GM23338 (cell line): ENCODE data around the gene ATP10D. TPM values are rescaled to one million over a fixed set of nuclear protein-coding genes. Genes with fewer than 3 reads are reported as not detected.
A peak's percentile ranks its signal among the peaks of the same experiment; 100 is the strongest.

Experiments used
- ATAC-seq: fragments of 200-7000 bp; cut with Tn5 transposase; 3 replicates; pipeline ENCODE4 v1.9.1; 2020
- DNase-seq: peaks from one replicate; pipeline ENCODE4 v3.0.0-alpha.2; 2015; ENCODE audit warnings: low spot score
- H2AFZ ChIP-seq: fragments of 200-600 bp; sonication (generic); 2 replicates; pipeline ENCODE4 v1.8.0; 2016; ENCODE audit warnings: antibody characterized with exemption, mild to moderate bottlenecking, moderate library complexity
- H3F3A ChIP-seq: fragments of 200-600 bp; sonication (generic); replicated peaks from 2 replicates; pipeline ENCODE4 v1.8.0; 2017; ENCODE audit warnings: antibody characterized with exemption, mixed run types, low read depth
- H3K27ac ChIP-seq: fragments of 200-600 bp; sonication (generic); 2 replicates; pipeline ENCODE4 v1.6.1; 2016; ENCODE audit warnings: low read depth
- H3K27me3 ChIP-seq: fragments of 200-600 bp; sonication (generic); 2 replicates; pipeline ENCODE4 v1.8.0; 2016; ENCODE audit warnings: mild to moderate bottlenecking, mixed run types, moderate library complexity; ENCODE audit not compliant: insufficient read depth
- H3K36me3 ChIP-seq: fragments of 200-600 bp; sonication (generic); 2 replicates; pipeline ENCODE4 v1.8.0; 2016; ENCODE audit warnings: mild to moderate bottlenecking; ENCODE audit not compliant: insufficient read depth
- H3K4me1 ChIP-seq: fragments of 200-600 bp; sonication (generic); 2 replicates; pipeline ENCODE4 v1.8.0; 2016; ENCODE audit warnings: mild to moderate bottlenecking, moderate library complexity; ENCODE audit not compliant: insufficient read depth
- H3K4me2 ChIP-seq: fragments of 200-600 bp; sonication (generic); 2 replicates; pipeline ENCODE4 v1.7.1; 2017; ENCODE audit warnings: mixed run types
- H3K4me3 ChIP-seq: fragments of 200-600 bp; sonication (generic); 2 replicates; pipeline ENCODE4 v1.6.1; 2016; ENCODE audit warnings: mixed run types
- H3K79me2 ChIP-seq: fragments of 200-600 bp; sonication (generic); replicated peaks from 2 replicates; pipeline ENCODE4 v1.8.0; 2017; ENCODE audit warnings: mild to moderate bottlenecking; ENCODE audit not compliant: insufficient read depth
- H3K9me2 ChIP-seq: fragments of 200-600 bp; sonication (generic); 2 replicates; pipeline ENCODE4 v1.8.0; 2017; ENCODE audit not compliant: insufficient read depth
- H4K20me1 ChIP-seq: fragments of 200-600 bp; sonication (generic); replicated peaks from 2 replicates; pipeline ENCODE4 v1.8.0; 2017; ENCODE audit warnings: mild to moderate bottlenecking; ENCODE audit not compliant: insufficient read depth
- H3K27ac Mint-ChIP-seq: 2 replicates; pipeline ENCODE4 v1.8.0; 2020; ENCODE audit warnings: inconsistent platforms, mild to moderate bottlenecking, moderate library complexity, mixed read lengths
- H3K27me3 Mint-ChIP-seq: 3 replicates; pipeline ENCODE4 v1.8.0; 2022; ENCODE audit warnings: low read depth, mild to moderate bottlenecking, moderate library complexity, mixed read lengths, inconsistent platforms; ENCODE audit not compliant: insufficient read depth, poor library complexity
- H3K36me3 Mint-ChIP-seq: 3 replicates; pipeline ENCODE4 v1.8.0; 2021; ENCODE audit warnings: low read depth, mild to moderate bottlenecking, inconsistent platforms, moderate library complexity, mixed read lengths
- H3K4me1 Mint-ChIP-seq: 3 replicates; pipeline ENCODE4 v1.8.0; 2020; ENCODE audit warnings: mild to moderate bottlenecking, inconsistent platforms, mixed read lengths
- H3K4me3 Mint-ChIP-seq: 3 replicates; pipeline ENCODE4 v1.8.0; 2021; ENCODE audit warnings: moderate library complexity, mild to moderate bottlenecking, inconsistent platforms, mixed read lengths
- H3K9me3 Mint-ChIP-seq: 3 replicates; pipeline ENCODE4 v1.8.0; 2020; ENCODE audit warnings: moderate library complexity, mild to moderate bottlenecking, inconsistent platforms, mixed read lengths
- CREB1 ChIP-seq: fragments of 250-450 bp; sonication (Bioruptor Pico); IDR thresholded peaks from 2 replicates; pipeline ENCODE4 v1.5.0; 2020; ENCODE audit warnings: low read depth, mild to moderate bottlenecking, moderate library complexity
- EZH2 ChIP-seq: fragments of 200-600 bp; sonication (generic); IDR thresholded peaks from one replicate; pipeline ENCODE4 v1.8.0; 2017; ENCODE audit warnings: antibody characterized with exemption, mild to moderate bottlenecking, low read depth; ENCODE audit not compliant: unreplicated experiment
- EZH2phosphoT487 ChIP-seq: fragments of 200-600 bp; sonication (generic); IDR thresholded peaks from one replicate; pipeline ENCODE4 v1.8.1; 2018; ENCODE audit warnings: antibody characterized with exemption; ENCODE audit not compliant: unreplicated experiment
- JUNB ChIP-seq: IDR thresholded peaks from one replicate; pipeline ENCODE4 v1.6.1; 2016; ENCODE audit warnings: antibody characterized with exemption; ENCODE audit not compliant: unreplicated experiment
- NANOG ChIP-seq: IDR thresholded peaks from 2 replicates; pipeline ENCODE4 v1.6.1; 2016; ENCODE audit warnings: antibody characterized with exemption, borderline replicate concordance
- POLR2AphosphoS5 ChIP-seq: IDR thresholded peaks from 2 replicates; pipeline ENCODE4 v1.6.1; 2016; ENCODE audit warnings: antibody characterized with exemption, low read depth
- STAT1 ChIP-seq: IDR thresholded peaks from one replicate; pipeline ENCODE4 v1.6.1; 2016; ENCODE audit warnings: antibody characterized with exemption; ENCODE audit not compliant: unreplicated experiment
- ZNF114 ChIP-seq: fragments of 250-450 bp; sonication (Bioruptor Pico); IDR thresholded peaks from 2 replicates; pipeline ENCODE4 v1.5.0; 2020; ENCODE audit warnings: mild to moderate bottlenecking, moderate library complexity
- ZNF331 ChIP-seq: fragments of 250-450 bp; sonication (Bioruptor Pico); IDR thresholded peaks from 2 replicates; pipeline ENCODE4 v1.5.0; 2020; ENCODE audit warnings: low read depth, mild to moderate bottlenecking, moderate library complexity
- polyA plus RNA-seq: library from polyadenylated mRNA; unstranded; fragments of >200 nt; fragmentation: Nextera tagmentation; extraction: Ambion mirVana; gene quantifications from 2 replicates; pipeline ENCODE4 v1.2.1, GENCODE V29; 2016
- total RNA-seq: library from RNA; depleted of rRNA; stranded (reverse); fragments of >200 nt; shearing (Covaris generic); gene quantifications from 2 replicates; pipeline ENCODE4 v1.2.3, GENCODE V29; 2014
- TF ChIP-seq, protein P1 (sequence below): IDR thresholded peaks from one replicate; pipeline ENCODE4 v1.6.1; 2018; ENCODE audit warnings: antibody characterized with exemption; ENCODE audit not compliant: unreplicated experiment
- TF ChIP-seq, protein P2 (sequence below), 2 experiments: fragments of 200-600 bp in 1 of 2; sonication (generic) in 1 of 2; conservative IDR thresholded peaks; 2 replicates each; pipeline versions ENCODE4 v1.5.1 to v1.6.1; 2016 to 2017; ENCODE audit warnings: antibody characterized with exemption in 2 of 2, low read depth in 2 of 2, mild to moderate bottlenecking in 2 of 2, moderate library complexity in 1 of 2
- TF ChIP-seq, protein P3 (sequence below): IDR thresholded peaks from 2 replicates; pipeline ENCODE4 v1.6.1; 2016; ENCODE audit warnings: antibody characterized with exemption

The ATP10D gene
- total and polyA plus RNA-seq, 2 experiments from 2014 or later = 4.5 to 4.7 TPM

DNA sequence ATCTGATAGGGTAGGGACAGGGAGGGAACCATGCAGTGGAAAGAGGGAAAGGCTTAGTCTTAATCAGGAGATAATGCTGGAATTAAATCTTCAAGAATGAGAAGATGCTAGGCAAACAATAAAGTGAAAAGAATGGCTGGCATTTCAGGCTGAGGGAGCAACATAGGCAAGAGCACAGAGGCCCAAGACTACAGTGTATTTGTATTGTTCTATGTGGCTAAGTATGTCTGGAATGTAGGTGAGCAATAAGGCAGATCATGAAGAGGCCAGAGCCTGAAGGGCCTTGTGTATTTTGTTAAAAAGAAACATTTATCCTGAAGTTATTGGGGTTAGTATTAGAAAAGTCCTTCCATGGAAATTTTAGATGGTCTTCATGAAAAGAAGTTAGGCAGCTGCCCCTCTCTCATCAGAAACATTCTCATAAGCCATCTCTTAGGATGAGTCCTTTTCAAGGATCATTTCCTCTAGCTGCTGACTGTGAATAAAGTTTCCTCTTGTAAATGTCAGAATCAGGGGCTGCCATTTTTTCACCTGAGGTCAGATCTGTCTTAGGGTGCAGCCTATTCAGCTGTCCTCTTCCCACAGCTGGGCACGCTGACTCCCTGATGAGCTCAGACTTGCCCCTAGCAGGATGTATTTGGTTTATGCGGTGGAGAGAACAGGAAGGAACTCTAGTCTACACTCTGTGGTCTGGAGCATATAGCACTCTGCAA is 46.3 kb downstream of the ATP10D start (continued):
- TF ChIP-seq, protein P1, sequence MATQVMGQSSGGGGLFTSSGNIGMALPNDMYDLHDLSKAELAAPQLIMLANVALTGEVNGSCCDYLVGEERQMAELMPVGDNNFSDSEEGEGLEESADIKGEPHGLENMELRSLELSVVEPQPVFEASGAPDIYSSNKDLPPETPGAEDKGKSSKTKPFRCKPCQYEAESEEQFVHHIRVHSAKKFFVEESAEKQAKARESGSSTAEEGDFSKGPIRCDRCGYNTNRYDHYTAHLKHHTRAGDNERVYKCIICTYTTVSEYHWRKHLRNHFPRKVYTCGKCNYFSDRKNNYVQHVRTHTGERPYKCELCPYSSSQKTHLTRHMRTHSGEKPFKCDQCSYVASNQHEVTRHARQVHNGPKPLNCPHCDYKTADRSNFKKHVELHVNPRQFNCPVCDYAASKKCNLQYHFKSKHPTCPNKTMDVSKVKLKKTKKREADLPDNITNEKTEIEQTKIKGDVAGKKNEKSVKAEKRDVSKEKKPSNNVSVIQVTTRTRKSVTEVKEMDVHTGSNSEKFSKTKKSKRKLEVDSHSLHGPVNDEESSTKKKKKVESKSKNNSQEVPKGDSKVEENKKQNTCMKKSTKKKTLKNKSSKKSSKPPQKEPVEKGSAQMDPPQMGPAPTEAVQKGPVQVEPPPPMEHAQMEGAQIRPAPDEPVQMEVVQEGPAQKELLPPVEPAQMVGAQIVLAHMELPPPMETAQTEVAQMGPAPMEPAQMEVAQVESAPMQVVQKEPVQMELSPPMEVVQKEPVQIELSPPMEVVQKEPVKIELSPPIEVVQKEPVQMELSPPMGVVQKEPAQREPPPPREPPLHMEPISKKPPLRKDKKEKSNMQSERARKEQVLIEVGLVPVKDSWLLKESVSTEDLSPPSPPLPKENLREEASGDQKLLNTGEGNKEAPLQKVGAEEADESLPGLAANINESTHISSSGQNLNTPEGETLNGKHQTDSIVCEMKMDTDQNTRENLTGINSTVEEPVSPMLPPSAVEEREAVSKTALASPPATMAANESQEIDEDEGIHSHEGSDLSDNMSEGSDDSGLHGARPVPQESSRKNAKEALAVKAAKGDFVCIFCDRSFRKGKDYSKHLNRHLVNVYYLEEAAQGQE = no peak
- TF ChIP-seq POLR2AphosphoS5 (no peak), STAT1 (no peak), JUNB (no peak), NANOG (no peak), EZH2phosphoT487 (no peak), ZNF331 (CRISPR knock-in tag) (no peak)
- TF ChIP-seq, protein P2, sequence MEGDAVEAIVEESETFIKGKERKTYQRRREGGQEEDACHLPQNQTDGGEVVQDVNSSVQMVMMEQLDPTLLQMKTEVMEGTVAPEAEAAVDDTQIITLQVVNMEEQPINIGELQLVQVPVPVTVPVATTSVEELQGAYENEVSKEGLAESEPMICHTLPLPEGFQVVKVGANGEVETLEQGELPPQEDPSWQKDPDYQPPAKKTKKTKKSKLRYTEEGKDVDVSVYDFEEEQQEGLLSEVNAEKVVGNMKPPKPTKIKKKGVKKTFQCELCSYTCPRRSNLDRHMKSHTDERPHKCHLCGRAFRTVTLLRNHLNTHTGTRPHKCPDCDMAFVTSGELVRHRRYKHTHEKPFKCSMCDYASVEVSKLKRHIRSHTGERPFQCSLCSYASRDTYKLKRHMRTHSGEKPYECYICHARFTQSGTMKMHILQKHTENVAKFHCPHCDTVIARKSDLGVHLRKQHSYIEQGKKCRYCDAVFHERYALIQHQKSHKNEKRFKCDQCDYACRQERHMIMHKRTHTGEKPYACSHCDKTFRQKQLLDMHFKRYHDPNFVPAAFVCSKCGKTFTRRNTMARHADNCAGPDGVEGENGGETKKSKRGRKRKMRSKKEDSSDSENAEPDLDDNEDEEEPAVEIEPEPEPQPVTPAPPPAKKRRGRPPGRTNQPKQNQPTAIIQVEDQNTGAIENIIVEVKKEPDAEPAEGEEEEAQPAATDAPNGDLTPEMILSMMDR (conservative IDR thresholded peaks at IDR 0.05; ENCODE audit: low read depth in 2 of 2) = no peak

DNA sequence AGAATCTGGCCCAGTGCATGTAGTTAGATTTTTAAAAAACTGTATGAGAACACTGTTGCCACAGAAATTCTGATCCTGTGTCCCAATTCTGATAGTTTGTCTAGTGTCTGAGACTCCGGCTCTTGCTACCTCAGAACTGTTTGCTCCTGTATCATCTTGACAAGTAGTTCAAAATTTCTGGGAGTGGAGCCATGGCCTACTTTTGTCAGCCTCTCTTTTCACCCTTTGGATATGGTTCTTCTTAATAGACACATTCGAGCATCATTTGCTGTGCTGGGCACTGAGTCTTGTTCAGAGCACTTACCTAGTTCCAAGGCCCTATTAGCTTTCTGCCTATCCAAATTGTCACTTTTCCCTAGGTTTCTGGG is 46.9 kb downstream of the ATP10D start:
- H2AFZ ChIP-seq = no peak overlapping the region
- Mint-ChIP-seq H3K27me3 (no peaks in the 10 kb centered on the region), H3K36me3 (no peaks in the 10 kb centered on the region; the same call in 2 of the 3 replicates), H3K4me3 (no peak overlapping the region), H3K27ac (no peak overlapping the region), H3K4me1 (peaks cover 12% of the 10 kb centered on the region), H3K9me3 (peaks cover 9% of the 10 kb centered on the region; the same call in 2 of the 3 replicates)
- no peaks in the 10 kb centered on the region for H3F3A ChIP-seq
- peaks cover 4% of the 10 kb centered on the region; the same call in 1 of the 2 replicates for H3K4me1 ChIP-seq
- H3K9me2 ChIP-seq = no peaks in the 10 kb centered on the region
- DNase-seq = no peak
- H3K4me3 ChIP-seq = no peak overlapping the region
- 0 out of 2 replicates have a peak overlapping the region, but pooled peaks have one; percentile 39 for H3K27ac ChIP-seq
- no peak for ATAC-seq
- H3K27me3 ChIP-seq = no peaks in the 10 kb centered on the region
- H3K36me3 ChIP-seq = no peaks in the 10 kb centered on the region
- H3K79me2 ChIP-seq = no peaks in the 10 kb centered on the region
- H4K20me1 ChIP-seq = no peaks in the 10 kb centered on the region
- H3K4me2 ChIP-seq = no peak overlapping the region
- TF ChIP-seq, protein P1 = no peak
- TF ChIP-seq ZNF114 (CRISPR knock-in tag) (no peak), NANOG (no peak), CREB1 (CRISPR knock-in tag) (no peak), EZH2 (no peak), EZH2phosphoT487 (no peak), POLR2AphosphoS5 (no peak), JUNB (no peak), ZNF331 (CRISPR knock-in tag) (no peak), STAT1 (no peak)
- TF ChIP-seq, protein P3, sequence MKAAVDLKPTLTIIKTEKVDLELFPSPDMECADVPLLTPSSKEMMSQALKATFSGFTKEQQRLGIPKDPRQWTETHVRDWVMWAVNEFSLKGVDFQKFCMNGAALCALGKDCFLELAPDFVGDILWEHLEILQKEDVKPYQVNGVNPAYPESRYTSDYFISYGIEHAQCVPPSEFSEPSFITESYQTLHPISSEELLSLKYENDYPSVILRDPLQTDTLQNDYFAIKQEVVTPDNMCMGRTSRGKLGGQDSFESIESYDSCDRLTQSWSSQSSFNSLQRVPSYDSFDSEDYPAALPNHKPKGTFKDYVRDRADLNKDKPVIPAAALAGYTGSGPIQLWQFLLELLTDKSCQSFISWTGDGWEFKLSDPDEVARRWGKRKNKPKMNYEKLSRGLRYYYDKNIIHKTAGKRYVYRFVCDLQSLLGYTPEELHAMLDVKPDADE = no peak
- TF ChIP-seq, protein P2 (conservative IDR thresholded peaks at IDR 0.05; ENCODE audit: low read depth in 2 of 2) = no peak
